K562 (cell line): ENCODE results near the gene BCAS3. TPM values are rescaled to one million over a fixed set of nuclear protein-coding genes. Genes with fewer than 3 reads are reported as not detected.
A peak's percentile ranks its signal among the peaks of the same experiment; 100 is the strongest.

Experiments used
- ATAC-seq: fragments of 200-7000 bp; cut with Tn5 transposase; 3 replicates; pipeline ENCODE4 v1.9.1; 2020; ENCODE audit warnings: moderate library complexity
- BruUV-seq: library from RNA; stranded (reverse); fragments of 400-500 nt; replicated peaks from 2 replicates; lab custom pipeline; 2021; lab: Mats Ljungman, UMichigan
- CTCF ChIA-PET: fragments of 300-600 bp; formaldehyde crosslinking; extraction: SDS; loops from one replicate; lab custom pipeline; 2021; ENCODE audit warnings: low intra/inter-chr PET ratio; lab: Yijun Ruan, JAX
- POLR2A ChIA-PET: fragments of 300-600, 350-650 bp; sonication (Branson Sonifier 250); formaldehyde crosslinking; extraction: SDS; loops from one replicate; lab custom pipeline; 2021; ENCODE audit warnings: antibody characterized with exemption, inconsistent platforms; lab: Yijun Ruan, JAX
- DNase-seq, 4 experiments: peaks; one replicate each; pipeline versions ENCODE4 v3.0.0 to v3.0.0-alpha.2; 2011 to 2018; ENCODE audit warnings: low spot score in 3 of 4, mixed read lengths in 3 of 4; ENCODE audit errors: extremely low read depth in 1 of 4
- FAIRE-seq: peaks from 2 replicates; lab custom pipeline; 2011; peaks lifted over from hg19 to GRCh38; lab: Jason Lieb, UNC
- H2AFZ ChIP-seq: 2 replicates; pipeline ENCODE4 v1.6.0; 2011; ENCODE audit warnings: low read depth, low read length, control low read depth, inconsistent platforms
- H3K27ac ChIP-seq: fragments of 200-600 bp; 3 replicates; pipeline ENCODE4 v1.8.0; 2011; ENCODE audit warnings: low read depth, mild to moderate bottlenecking, control low read depth, inconsistent platforms, low read length, moderate library complexity, mixed read lengths; ENCODE audit errors: extremely low read depth
- H3K27me3 ChIP-seq, 2 experiments: fragments of 300-600 bp in 1 of 2; 2 replicates in 1 of 2; 3 replicates in 1 of 2; pipeline versions ENCODE4 v1.6.0 to v1.8.0; 2011; ENCODE audit warnings: inconsistent platforms in 2 of 2, low read length in 2 of 2, mild to moderate bottlenecking in 1 of 2, mixed read lengths in 1 of 2, moderate library complexity in 1 of 2; ENCODE audit not compliant: control insufficient read depth in 2 of 2, insufficient read depth in 2 of 2
- H3K36me3 ChIP-seq: fragments of 300-600 bp; 3 replicates; pipeline ENCODE4 v1.8.0; 2011; ENCODE audit warnings: mild to moderate bottlenecking, low read length, inconsistent platforms; ENCODE audit not compliant: control insufficient read depth, insufficient read depth
- H3K4me1 ChIP-seq, 2 experiments: fragments of 200-600 bp in 1 of 2; replicated peaks in 1 of 2; 2 replicates in 1 of 2; 3 replicates in 1 of 2; pipeline versions ENCODE4 v1.5.1 to v1.8.0; 2011; ENCODE audit warnings: inconsistent platforms in 2 of 2, low read length in 2 of 2, mild to moderate bottlenecking in 1 of 2, mixed read lengths in 1 of 2, moderate library complexity in 1 of 2; ENCODE audit not compliant: control insufficient read depth in 2 of 2, insufficient read depth in 2 of 2
- H3K4me2 ChIP-seq: 2 replicates; pipeline ENCODE4 v1.6.1; 2011; ENCODE audit warnings: low read length, control low read depth, inconsistent platforms, mixed read lengths; ENCODE audit not compliant: insufficient read depth
- H3K4me3 ChIP-seq: fragments of 200-600 bp; sonication (generic), shearing (Covaris generic); 2 replicates; pipeline ENCODE4 v1.5.1; 2016; ENCODE audit warnings: control low read depth, inconsistent platforms
- H3K79me2 ChIP-seq: fragments of 200-600 bp; 3 replicates; pipeline ENCODE4 v1.8.0; 2011; ENCODE audit warnings: low read length, inconsistent platforms; ENCODE audit not compliant: control insufficient read depth, insufficient read depth
- H3K9ac ChIP-seq, 2 experiments: 2 replicates each; pipeline versions ENCODE4 v1.6.0 to v1.6.1; 2011; ENCODE audit warnings: low read depth in 2 of 2, low read length in 2 of 2, control low read depth in 1 of 2, inconsistent platforms in 1 of 2, mild to moderate bottlenecking in 1 of 2, mixed read lengths in 1 of 2; ENCODE audit not compliant: insufficient read depth in 1 of 2
- H3K9me1 ChIP-seq: one replicate; pipeline ENCODE4 v1.6.0; 2011; ENCODE audit warnings: inconsistent platforms, mild to moderate bottlenecking, low read length, moderate library complexity; ENCODE audit not compliant: control insufficient read depth, insufficient read depth
- H3K9me3 ChIP-seq: replicated peaks from 2 replicates; pipeline ENCODE4 v1.5.1; 2011; ENCODE audit warnings: low read depth, low read length, inconsistent platforms; ENCODE audit not compliant: control insufficient read depth, insufficient read depth
- H4K20me1 ChIP-seq: replicated peaks from 2 replicates; pipeline ENCODE4 v1.6.1; 2011; ENCODE audit warnings: low read length, inconsistent platforms, mixed read lengths; ENCODE audit not compliant: control insufficient read depth, insufficient read depth
- RFX1 ChIP-seq: fragments of 450-650 bp; IDR thresholded peaks from 2 replicates; pipeline ENCODE4 v1.6.1; 2016; ENCODE audit warnings: mild to moderate bottlenecking, moderate library complexity
- ZBTB11 ChIP-seq, 3 experiments: fragments of 200-800 bp in 1 of 3; fragments of 250-450 bp in 1 of 3; fragments of 450-650 bp in 1 of 3; sonication (Bioruptor Pico) in 1 of 3; sonication (Bioruptor generic) in 1 of 3; formaldehyde crosslinking in 1 of 3; IDR thresholded peaks; 2 replicates each; pipeline versions ENCODE4 v1.6.1 to v1.8.0; 2016 to 2022; ENCODE audit warnings: mild to moderate bottlenecking in 2 of 3, missing genetic modification characterization in 2 of 3, missing compliant biosample characterization in 1 of 3, moderate library complexity in 1 of 3
- WGBS: fragments of 100-300 bp; shearing (Covaris generic); methylation state at CpG from one replicate; pipeline ENCODE4 v1.1.6; 2016; ENCODE audit warnings: low coverage, mixed read lengths; ENCODE audit not compliant: insufficient coverage; ENCODE audit errors: missing lambda C conversion rate; 5-methylcytosine and 5-hydroxymethylcytosine counted together
- in situ Hi-C: fragments of 300-500 bp; cut with MboI; formaldehyde crosslinking; loops from 4 replicates; pipeline ENCODE4 v1.15.0; 2018; ENCODE audit warnings: inconsistent platforms, mixed read lengths
- intact Hi-C: fragments of 100-400 bp; cut with micrococcal nuclease; formaldehyde crosslinking; loops from 2 replicates; pipeline ENCODE4 v1.14.2; 2022
- polyA plus RNA-seq, 8 experiments: library from polyadenylated mRNA; depleted of rRNA in 4 of 8; stranded (reverse) in 5 of 8; unstranded in 3 of 8; fragments of >200 nt; fragmentation: Nextera tagmentation in 2 of 8; fragmentation: Illumina TruSeq in 1 of 8; extraction: Ambion mirVana in 2 of 8; extraction: Trizol in 1 of 8; gene quantifications; 2 replicates each; pipeline versions ENCODE4 v1.2.1 to v1.2.3, GENCODE V29; 2011 to 2014; ENCODE audit warnings: inconsistent platforms in 1 of 8, missing spikeins in 1 of 8
- total RNA-seq, 7 experiments: library from RNA; depleted of rRNA in 6 of 7; stranded (reverse); fragments of >200 nt in 6 of 7; fragmentation: Illumina TruSeq in 2 of 7; extraction: Trizol in 2 of 7; gene quantifications; 2 replicates each; pipeline versions ENCODE4 v1.2.1 to v1.2.3, GENCODE V29; 2011 to 2021; ENCODE audit warnings: low replicate concordance in 1 of 7

BCAS3 gene
- total and polyA plus RNA-seq, 9 of the 15 experiments (the other 6 are each of a cell fraction or from before 2014, with no cell fraction given) = 1.9 to 5.5 (median 3.5) TPM

GRCh38 chr17:61338874-61339478 is 661.3 kb downstream of the BCAS3 start:
- intact Hi-C loops = no loop called here
- Histone ChIP-seq H3K9ac (no peak overlapping the region), H3K27ac (no peak overlapping the region), H3K4me1 (no peaks in the 10 kb centered on the region), H4K20me1 (peaks cover 3% of the 10 kb centered on the region; the same call in 1 of the 2 replicates), H3K36me3 (no peaks in the 10 kb centered on the region)
- 4% methylated on average over 5 of the region's 5 CpGs for WGBS
- CTCF ChIA-PET = no interaction called here
- no peak for ATAC-seq
- POLR2A ChIA-PET = interaction anchor here (0.6 kb wide), 1 partner anchor 58 kb away, joined by 3 read pairs; no protein-coding TSS in a partner anchor
- TF ChIP-seq ZBTB11 (CRISPR knock-in tag; IDR thresholded peaks at IDR 0.05) (peak in 1 of 3 experiments; percentile 91; a peak in 2 of 6 replicates), RFX1 (no peak)
- TF ChIP-seq, all 486 proteins: peak for 1
- DNase-seq (no peak), FAIRE-seq (no peak)
- in situ Hi-C loops = no loop called here
- no TSS peak for BruUV-seq
- Histone ChIP-seq H3K79me2 (no peaks in the 10 kb centered on the region), H3K4me3 (no peak overlapping the region), H2AFZ (no peak overlapping the region), H3K27me3 (peaks cover 31 to 59% of the 10 kb centered on the region in 2 experiments), H3K4me2 (no peak overlapping the region), H3K9me1 (no peaks in the 10 kb centered on the region), H3K9me3 (no peaks in the 10 kb centered on the region)
